ENCODE measurements around the gene ZNF76. TPM values are rescaled to one million over a fixed set of nuclear protein-coding genes. Genes with fewer than 3 reads are reported as not detected.
A peak's percentile ranks its signal among the peaks of the same experiment; 100 is the strongest.

Gene ZNF76
- total and polyA plus RNA-seq, 10 of the 15 experiments (the other 5 are each of a cell fraction or from before 2014, with no cell fraction given): 2.8 to 41.0 (median 24.8) TPM

- no peak for TF ChIP-seq ZBTB11 (CRISPR knock-in tag; IDR thresholded peaks at IDR 0.05)
- 0 out of 2 replicates have a peak, but pooled peaks have one; percentile 18 for TF ChIP-seq TCF3 (IDR thresholded peaks at IDR 0.05; ENCODE audit: borderline replicate concordance, insufficient read depth, low read depth, low read length)
- TF ChIP-seq PBX3 (IDR thresholded peaks at IDR 0.05; ENCODE audit: insufficient replicate concordance, low read depth, low read length): peak; percentile 32
- TF ChIP-seq POLR2A (IDR thresholded peaks at IDR 0.05; ENCODE audit: low read depth, low read length): 0 out of 2 replicates have a peak, but pooled peaks have one; percentile 41
- TF ChIP-seq BACH1 (IDR thresholded peaks at IDR 0.05; ENCODE audit: borderline replicate concordance): peak; percentile 72
- TF ChIP-seq ZSCAN29 (IDR thresholded peaks at IDR 0.05): peak; percentile 27; the same call in 1 of the 2 replicates
- TF ChIP-seq RUNX3 (IDR thresholded peaks at IDR 0.05; ENCODE audit: low read length): peak; percentile 82
- 0 out of 2 replicates have a peak, but pooled peaks have one; percentile 10 for TF ChIP-seq E2F4 (IDR thresholded peaks at IDR 0.05; ENCODE audit: low read depth, low read length)
- peak; percentile 74 for TF ChIP-seq CREM (IDR thresholded peaks at IDR 0.05; ENCODE audit: low read depth)
- peak; percentile 87 for TF ChIP-seq CREB1 (IDR thresholded peaks at IDR 0.05; ENCODE audit: low read depth)
- TF ChIP-seq SMC3 (IDR thresholded peaks at IDR 0.05; ENCODE audit: borderline replicate concordance, low read length): peak; percentile 100
- TF ChIP-seq SIX5 (IDR thresholded peaks at IDR 0.05; ENCODE audit: low read depth, low read length, severe bottlenecking): no peak
- no peak for TF ChIP-seq NFYB (IDR thresholded peaks at IDR 0.05; ENCODE audit: insufficient read depth, low read depth, low read length)
- TF ChIP-seq SMAD5 (IDR thresholded peaks at IDR 0.05; ENCODE audit: low read depth): no peak
- TF ChIP-seq CHD2 (IDR thresholded peaks at IDR 0.05; ENCODE audit: borderline replicate concordance, low read depth, low read length): peak; percentile 69; the same call in 1 of the 2 replicates
- TF ChIP-seq DPF2 (IDR thresholded peaks at IDR 0.05): peak; percentile 46; the same call in 1 of the 2 replicates
- no peak for TF ChIP-seq ETV6 (conservative IDR thresholded peaks at IDR 0.05 in 1 of 2, IDR thresholded peaks at IDR 0.05 in 1 of 2; ENCODE audit: borderline replicate concordance in 1 of 2, low read depth in 1 of 2)
- TF ChIP-seq RB1 (IDR thresholded peaks at IDR 0.05; ENCODE audit: borderline replicate concordance): 0 out of 2 replicates have a peak, but pooled peaks have one; percentile 55
- peak; percentile 85 for TF ChIP-seq YY1 (IDR thresholded peaks at IDR 0.05; ENCODE audit: low read depth, low read length)
- no peak for TF ChIP-seq JUNB (IDR thresholded peaks at IDR 0.05)
- TF ChIP-seq CEBPB (IDR thresholded peaks at IDR 0.05; ENCODE audit: borderline replicate concordance in 1 of 2, low read depth in 2 of 2, low read length in 2 of 2): peak in 1 of 2 experiments; percentile 11; a peak in 1 of 4 replicates
- peak; percentile 59; the same call in 1 of the 2 replicates for TF ChIP-seq HSF1 (IDR thresholded peaks at IDR 0.05; ENCODE audit: low read depth, low read length)
- TF ChIP-seq RFX5 (IDR thresholded peaks at IDR 0.05; ENCODE audit: low read depth, low read length): peak; percentile 60; the same call in 1 of the 2 replicates
These were observed 82.9 kb downstream of the ZNF76 start, which contains the start of gene PPARD (continued) for GRCh38 chr6:35342258-35343091.

Measured in GM12878 (cell line).